Bronchial epithelial cell (primary cell): ENCODE results near the gene ITGB1BP1. TPM values are rescaled to one million over a fixed set of nuclear protein-coding genes. Genes with fewer than 3 reads are reported as not detected.

Experiments
- DNase-seq: peaks from one replicate; pipeline ENCODE4 v3.0.0-alpha.2; 2010; ENCODE audit warnings: low read depth
- FAIRE-seq: peaks from 2 replicates; lab custom pipeline; 2011; peaks lifted over from hg19 to GRCh38; lab: Jason Lieb, UNC
- H3K27me3 ChIP-seq: 2 replicates; pipeline ENCODE4 v1.5.1; 2011; ENCODE audit warnings: low read length; ENCODE audit not compliant: control insufficient read depth, insufficient read depth
- H3K36me3 ChIP-seq: 2 replicates; pipeline ENCODE4 v1.5.1; 2011; ENCODE audit warnings: low read length; ENCODE audit not compliant: control insufficient read depth, insufficient read depth
- H3K4me3 ChIP-seq: 2 replicates; pipeline ENCODE4 v1.5.1; 2011; ENCODE audit warnings: mild to moderate bottlenecking, low read depth, low read length, control low read depth
- total RNA-seq: library from RNA; depleted of rRNA; stranded (reverse); fragments of >200 nt; gene quantifications from 2 replicates; pipeline ENCODE4 v1.2.1, GENCODE V29; 2014
- TF ChIP-seq, protein P1 (sequence below): IDR thresholded peaks from 2 replicates; pipeline ENCODE4 v1.5.1; 2011; ENCODE audit warnings: mild to moderate bottlenecking, moderate library complexity, low read length, control low read depth, inconsistent platforms; ENCODE audit not compliant: insufficient read depth, severe bottlenecking

The ITGB1BP1 gene
- total RNA-seq, 1 donor from 2014 or later = 18.7 TPM

DNA sequence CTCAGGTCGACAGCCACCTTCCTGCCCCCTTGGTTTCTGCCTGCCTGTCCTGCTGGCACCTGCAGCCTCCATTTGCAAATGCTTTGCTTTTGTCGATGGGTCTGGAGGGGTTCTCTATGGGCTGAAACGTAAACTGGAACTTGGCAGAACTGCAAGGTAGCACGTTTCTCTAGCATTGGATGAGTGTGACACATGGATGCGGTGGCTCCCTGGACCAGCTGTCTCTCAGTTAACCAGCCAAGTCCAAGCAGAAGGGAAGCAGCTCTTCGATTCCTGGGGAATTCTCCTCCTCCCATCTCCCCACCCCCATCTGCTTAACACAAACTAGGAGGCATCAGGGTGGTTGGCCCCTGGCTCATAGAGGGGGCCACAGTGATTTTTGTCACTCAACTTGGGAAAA lies 57.3 kb downstream of the ITGB1BP1 start:
- TF ChIP-seq, protein P1, sequence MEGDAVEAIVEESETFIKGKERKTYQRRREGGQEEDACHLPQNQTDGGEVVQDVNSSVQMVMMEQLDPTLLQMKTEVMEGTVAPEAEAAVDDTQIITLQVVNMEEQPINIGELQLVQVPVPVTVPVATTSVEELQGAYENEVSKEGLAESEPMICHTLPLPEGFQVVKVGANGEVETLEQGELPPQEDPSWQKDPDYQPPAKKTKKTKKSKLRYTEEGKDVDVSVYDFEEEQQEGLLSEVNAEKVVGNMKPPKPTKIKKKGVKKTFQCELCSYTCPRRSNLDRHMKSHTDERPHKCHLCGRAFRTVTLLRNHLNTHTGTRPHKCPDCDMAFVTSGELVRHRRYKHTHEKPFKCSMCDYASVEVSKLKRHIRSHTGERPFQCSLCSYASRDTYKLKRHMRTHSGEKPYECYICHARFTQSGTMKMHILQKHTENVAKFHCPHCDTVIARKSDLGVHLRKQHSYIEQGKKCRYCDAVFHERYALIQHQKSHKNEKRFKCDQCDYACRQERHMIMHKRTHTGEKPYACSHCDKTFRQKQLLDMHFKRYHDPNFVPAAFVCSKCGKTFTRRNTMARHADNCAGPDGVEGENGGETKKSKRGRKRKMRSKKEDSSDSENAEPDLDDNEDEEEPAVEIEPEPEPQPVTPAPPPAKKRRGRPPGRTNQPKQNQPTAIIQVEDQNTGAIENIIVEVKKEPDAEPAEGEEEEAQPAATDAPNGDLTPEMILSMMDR = no peak
- no peak for DNase-seq
- H3K27me3 ChIP-seq = no peaks in the 10 kb centered on the region
- H3K4me3 ChIP-seq = no peak overlapping the region
- no peak for FAIRE-seq
- peaks cover 21% of the 10 kb centered on the region for H3K36me3 ChIP-seq

DNA sequence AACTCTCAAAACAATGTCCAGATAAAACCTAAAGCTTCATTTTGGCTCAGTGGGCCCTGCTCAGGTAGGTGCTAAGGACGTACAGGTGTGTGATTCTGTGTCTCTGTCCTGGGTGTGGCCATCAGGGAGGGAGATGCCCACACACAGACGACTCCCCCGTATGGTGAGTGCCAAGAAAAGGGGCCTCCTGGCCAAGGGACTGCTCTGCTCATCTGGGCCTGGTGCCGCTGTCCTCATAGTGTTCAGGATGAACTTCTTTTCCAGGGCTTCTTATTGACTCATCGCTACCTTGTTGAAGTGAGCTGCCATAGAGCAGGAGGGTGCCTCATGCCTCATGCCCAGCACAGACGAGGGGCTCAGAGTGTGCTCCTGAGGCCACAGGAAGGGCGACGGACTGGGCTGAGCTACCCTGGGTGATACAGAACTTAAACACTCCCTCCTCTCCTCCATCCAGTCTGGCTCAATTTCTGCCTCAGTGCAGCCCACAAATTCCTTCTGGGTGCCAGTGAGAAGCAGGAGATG lies 57.8 kb downstream of the ITGB1BP1 start:
- Histone ChIP-seq H3K27me3 (no peaks in the 10 kb centered on the region), H3K4me3 (no peak overlapping the region), H3K36me3 (peaks cover 20% of the 10 kb centered on the region)
- TF ChIP-seq, protein P1 = no peak
- FAIRE-seq (no peak), DNase-seq (no peak)

DNA sequence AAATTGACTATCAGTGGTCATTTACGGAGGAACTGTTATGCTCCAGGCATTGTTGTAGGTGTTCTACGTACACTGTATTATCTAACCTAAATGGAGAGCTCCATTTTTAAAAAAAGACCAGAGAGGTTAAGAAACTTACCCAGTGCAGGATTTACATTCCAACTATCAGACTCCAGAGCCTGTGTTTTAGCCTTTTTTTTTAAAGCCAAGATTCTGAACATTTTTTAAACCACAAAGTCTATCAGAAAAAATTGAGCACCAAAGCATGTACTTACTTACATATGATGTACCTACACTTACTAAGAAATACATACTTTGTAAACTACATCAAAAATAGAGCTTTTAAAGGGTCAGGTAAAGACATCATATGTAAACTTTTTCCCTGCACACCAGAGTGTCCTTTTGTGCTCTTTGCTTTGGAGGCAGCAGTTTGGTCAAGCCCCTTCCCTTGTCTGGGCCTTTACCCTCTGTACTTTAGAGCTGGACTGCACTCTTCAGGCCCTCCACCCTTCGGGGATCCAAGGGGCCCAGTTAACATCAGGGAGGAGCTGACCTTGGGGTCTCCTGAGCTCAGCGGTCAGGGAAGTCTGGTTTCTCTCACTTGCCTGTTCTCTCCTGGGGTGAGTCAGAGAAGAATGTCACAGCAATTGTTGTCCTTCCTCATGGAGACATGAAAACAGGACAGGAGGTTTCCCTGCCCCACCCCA lies 58.4 kb downstream of the ITGB1BP1 start:
- FAIRE-seq (no peak), DNase-seq (no peak)
- Histone ChIP-seq H3K4me3 (no peak overlapping the region), H3K27me3 (no peaks in the 10 kb centered on the region), H3K36me3 (peaks cover 21% of the 10 kb centered on the region)
- TF ChIP-seq, protein P1 = no peak

DNA sequence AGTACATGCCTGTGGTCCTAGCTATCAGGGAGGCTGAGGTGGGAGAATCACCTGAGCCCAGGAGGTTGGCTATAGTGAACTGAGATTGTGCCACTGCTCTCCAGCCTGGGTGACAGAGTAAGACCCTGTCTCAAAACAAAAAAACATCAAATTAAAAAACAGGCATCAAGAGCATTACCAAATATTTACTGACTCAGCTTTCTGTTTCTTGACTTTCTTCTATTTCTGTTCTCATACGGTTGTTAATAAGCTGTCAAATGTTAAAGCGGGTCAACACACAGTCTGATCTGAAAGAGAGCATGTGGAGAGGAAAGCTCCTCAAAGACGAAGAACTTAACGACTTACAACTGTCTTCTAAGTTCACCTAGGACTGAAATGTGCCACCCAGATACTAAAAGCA lies 59.0 kb downstream of the ITGB1BP1 start:
- no peak overlapping the region for H3K4me3 ChIP-seq
- H3K27me3 ChIP-seq = no peaks in the 10 kb centered on the region
- FAIRE-seq (no peak), DNase-seq (no peak)
- TF ChIP-seq, protein P1 = no peak
- peaks cover 21% of the 10 kb centered on the region for H3K36me3 ChIP-seq

DNA sequence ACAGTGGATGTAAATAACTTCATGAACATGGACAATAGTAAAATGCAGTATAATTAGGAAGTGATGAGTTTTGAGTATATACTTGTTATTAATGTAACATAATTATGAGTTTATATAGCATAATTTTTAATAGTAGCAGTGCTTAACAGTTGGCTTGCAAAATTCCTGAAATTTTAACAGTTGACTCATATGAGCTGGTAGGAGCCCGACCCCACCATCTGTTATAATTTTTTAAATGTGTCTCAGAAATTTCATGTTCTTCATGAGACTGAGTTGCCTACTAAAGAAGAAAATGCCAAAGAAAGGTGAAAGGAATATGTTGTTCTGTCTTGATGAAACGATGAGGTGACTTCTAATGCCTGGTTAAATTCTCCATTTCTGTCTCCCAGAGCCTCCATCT lies 62.6 kb downstream of the ITGB1BP1 start:
- TF ChIP-seq, protein P1 = no peak
- Histone ChIP-seq H3K36me3 (peaks cover 30% of the 10 kb centered on the region), H3K27me3 (no peaks in the 10 kb centered on the region), H3K4me3 (no peak overlapping the region)
- DNase-seq = no peak
- FAIRE-seq = no peak
